Ishikawa (cell line): ENCODE measurements around the gene RALY.

Experiments used
- CEBPB ChIP-seq: IDR thresholded peaks from 2 replicates; pipeline ENCODE4 v1.6.1; 2012
- CREB1 ChIP-seq: IDR thresholded peaks from 2 replicates; pipeline ENCODE4 v1.6.1; 2012; ENCODE audit warnings: low read depth
- EGR1 ChIP-seq: IDR thresholded peaks from 2 replicates; pipeline ENCODE4 v1.6.1; 2012
- EP300 ChIP-seq: IDR thresholded peaks from 2 replicates; pipeline ENCODE4 v1.6.1; 2012; ENCODE audit warnings: borderline replicate concordance
- FOXM1 ChIP-seq: IDR thresholded peaks from 2 replicates; pipeline ENCODE4 v1.6.1; 2012; ENCODE audit warnings: low read depth, borderline replicate concordance
- MAX ChIP-seq: IDR thresholded peaks from 2 replicates; pipeline ENCODE4 v1.6.1; 2012
- NFIC ChIP-seq: IDR thresholded peaks from 2 replicates; pipeline ENCODE4 v1.6.1; 2012
- RAD21 ChIP-seq: IDR thresholded peaks from 2 replicates; pipeline ENCODE4 v1.6.1; 2012; ENCODE audit warnings: low read depth
- REST ChIP-seq: IDR thresholded peaks from 2 replicates; pipeline ENCODE4 v1.6.1; 2012; ENCODE audit warnings: low read depth, mild to moderate bottlenecking
- TAF1 ChIP-seq: IDR thresholded peaks from 2 replicates; pipeline ENCODE4 v1.6.1; 2012; ENCODE audit warnings: low read depth, mild to moderate bottlenecking
- TCF12 ChIP-seq: IDR thresholded peaks from 2 replicates; pipeline ENCODE4 v1.6.1; 2012; ENCODE audit warnings: low read depth
- TEAD4 ChIP-seq: IDR thresholded peaks from 2 replicates; pipeline ENCODE4 v1.6.1; 2012
- USF1 ChIP-seq: IDR thresholded peaks from 2 replicates; pipeline ENCODE4 v1.6.1; 2012
- YY1 ChIP-seq: IDR thresholded peaks from 2 replicates; pipeline ENCODE4 v1.6.1; 2012; ENCODE audit warnings: low read depth
- ZBTB7A ChIP-seq: IDR thresholded peaks from 2 replicates; pipeline ENCODE4 v1.6.1; 2012; ENCODE audit warnings: low read depth

Gene RALY

GRCh38 chr20:34037767-34038166 is 44.1 kb downstream of the RALY start:
- TF ChIP-seq TEAD4 (no peak), TAF1 (no peak), ZBTB7A (no peak), RAD21 (no peak), EP300 (no peak)

- no peak for TF ChIP-seq REST
- TF ChIP-seq TCF12, result no peak
- TF ChIP-seq FOXM1, result no peak
- TF ChIP-seq RAD21, result no peak
- no peak for TF ChIP-seq EGR1
- no peak for TF ChIP-seq MAX
- TF ChIP-seq TAF1, result no peak
These were observed 46.7 kb downstream of the RALY start for GRCh38 chr20:34040300-34040995.

GRCh38 chr20:34041226-34041625 is 47.5 kb downstream of the RALY start:
- TF ChIP-seq TEAD4 (no peak), RAD21 (no peak), YY1 (no peak)

GRCh38 chr20:34042262-34042661 is 48.6 kb downstream of the RALY start:
- no peak for TF ChIP-seq EP300
- no peak for TF ChIP-seq RAD21
- no peak for TF ChIP-seq CEBPB
- TF ChIP-seq TCF12, result no peak

- TF ChIP-seq REST, result no peak
- no peak for TF ChIP-seq EGR1
- TF ChIP-seq NFIC, result no peak
- TF ChIP-seq TAF1, result no peak
- TF ChIP-seq FOXM1, result no peak
- no peak for TF ChIP-seq MAX
- no peak for TF ChIP-seq RAD21
- no peak for TF ChIP-seq TCF12
- no peak for TF ChIP-seq TEAD4
- no peak for TF ChIP-seq CEBPB
- TF ChIP-seq EP300, result no peak
- TF ChIP-seq USF1, result no peak
- no peak for TF ChIP-seq ZBTB7A
- TF ChIP-seq CREB1, result no peak
These were observed 49.3 kb downstream of the RALY start for GRCh38 chr20:34043025-34043424.

GRCh38 chr20:34045294-34045693 is 51.6 kb downstream of the RALY start:
- TF ChIP-seq ZBTB7A, result no peak
- no peak for TF ChIP-seq CEBPB
- peak; percentile 41; the same call in 1 of the 2 replicates for TF ChIP-seq NFIC

- TF ChIP-seq EP300 (no peak), TEAD4 (no peak), TCF12 (no peak), NFIC (no peak), TAF1 (no peak), RAD21 (no peak), FOXM1 (no peak), USF1 (no peak), EGR1 (no peak), YY1 (no peak), REST (no peak), CEBPB (no peak), MAX (no peak), ZBTB7A (no peak), CREB1 (no peak)
These were observed 52.4 kb downstream of the RALY start for GRCh38 chr20:34045930-34046725.
